Gastroesophageal sphincter (tissue), 4 donors: Measurements from ENCODE around the gene DNAH10. TPM values are rescaled to one million over a fixed set of nuclear protein-coding genes. Genes with fewer than 3 reads are reported as not detected.
A peak's percentile ranks its signal among the peaks of the same experiment; 100 is the strongest.

Experiments
- ATAC-seq: fragments of 150-250 bp; one replicate; pipeline ENCODE4 v1.9.1; 2016; ENCODE audit warnings: mild to moderate bottlenecking, moderate library complexity
- H3K27ac ChIP-seq, 4 donors: fragments of 200-600 bp; sonication (generic) in 3 of 4; 1 replicate in 3 of 4; 2 replicates in 1 of 4; pipeline ENCODE4 v1.5.1; 2016 to 2019
- H3K27me3 ChIP-seq: fragments of 200-600 bp; sonication (generic); one replicate; pipeline ENCODE4 v1.5.1; 2019
- H3K36me3 ChIP-seq, 2 donors: fragments of 200-600 bp; sonication (generic); one replicate each; pipeline ENCODE4 v1.5.1; 2019; ENCODE audit warnings: control low read depth in 1 of 2
- H3K4me1 ChIP-seq, 3 donors: fragments of 200-600 bp; sonication (generic); 1 replicate in 2 of 3; 2 replicates in 1 of 3; pipeline ENCODE4 v1.5.1; 2016 to 2019; ENCODE audit warnings: control low read depth in 2 of 3
- H3K4me3 ChIP-seq, 2 donors: fragments of 200-600 bp; sonication (generic); one replicate each; pipeline ENCODE4 v1.5.1; 2019; ENCODE audit warnings: mild to moderate bottlenecking in 1 of 2, moderate library complexity in 1 of 2
- H3K9me3 ChIP-seq, 3 donors: fragments of 200-600 bp; sonication (generic); one replicate each; pipeline ENCODE4 v1.5.1; 2017 to 2019; ENCODE audit warnings: control low read depth in 2 of 3
- EP300 ChIP-seq: sonication (generic); formaldehyde crosslinking; IDR thresholded peaks from one replicate; pipeline ENCODE4 v1.6.1; 2017; ENCODE audit warnings: antibody characterized with exemption, mild to moderate bottlenecking
- POLR2A ChIP-seq, 2 donors: fragments of 450-650 bp; IDR thresholded peaks; one replicate each; pipeline ENCODE4 v1.6.1; 2017; ENCODE audit warnings: antibody characterized with exemption in 2 of 2, mild to moderate bottlenecking in 2 of 2, moderate library complexity in 1 of 2
- POLR2AphosphoS5 ChIP-seq: sonication (generic); formaldehyde crosslinking; IDR thresholded peaks from one replicate; pipeline ENCODE4 v1.6.1; 2017; ENCODE audit warnings: antibody characterized with exemption
- WGBS, 2 donors: methylation state at CpG; one replicate each; pipeline ENCODE4 v1.1.5; 2018; ENCODE audit warnings: low coverage in 1 of 2; 5-methylcytosine and 5-hydroxymethylcytosine counted together
- total RNA-seq, 4 donors: library from RNA; depleted of rRNA; stranded (reverse); fragments of >200 nt; gene quantifications; one replicate each; pipeline ENCODE4 v1.1.0, GENCODE V29; 2016
- TF ChIP-seq, protein P1 (sequence below), 4 experiments: fragments of 200-600 bp in 2 of 4; fragments of 450-650 bp in 2 of 4; sonication (generic) in 1 of 4; IDR thresholded peaks; one replicate each; pipeline ENCODE4 v1.5.1; 2017 to 2019; ENCODE audit warnings: antibody characterized with exemption in 4 of 4, mild to moderate bottlenecking in 2 of 4, moderate library complexity in 2 of 4

Gene DNAH10
- total RNA-seq, 4 donors from 2014 or later, result not detected

DNA sequence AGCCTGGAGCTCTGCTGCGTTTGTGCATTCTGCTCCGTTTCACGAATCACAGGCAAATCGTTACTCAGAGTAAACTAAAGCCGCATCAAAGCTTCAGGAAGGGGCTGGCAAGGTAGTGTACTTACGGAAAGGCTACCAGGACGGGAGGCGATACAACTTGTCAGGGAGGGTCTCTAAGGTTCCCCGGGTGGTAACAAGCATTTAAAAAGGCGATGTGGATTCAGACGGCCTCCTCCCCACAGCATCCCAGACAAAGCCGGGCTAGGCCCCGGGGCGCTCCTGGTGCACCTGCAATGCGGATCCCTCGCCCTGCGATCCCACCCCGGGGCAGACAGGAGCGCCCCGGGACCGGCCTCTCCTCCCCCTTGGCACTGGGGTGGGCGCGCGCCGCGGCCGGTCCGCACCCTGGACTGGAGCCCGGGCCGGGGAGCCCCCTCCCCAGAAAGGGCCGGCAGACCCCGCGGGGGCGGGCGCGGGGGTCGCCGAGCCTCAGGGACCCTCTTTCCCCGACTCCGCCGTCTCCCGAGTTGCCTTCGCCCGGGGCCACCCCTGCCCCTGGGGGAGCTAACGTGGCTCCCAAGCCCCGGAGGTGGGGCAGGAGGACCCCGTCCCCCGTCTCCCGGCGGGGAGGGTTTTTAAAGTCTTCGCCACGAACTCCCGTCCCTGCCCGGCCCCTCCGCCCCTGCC, 209.8 kb downstream of the DNAH10 start:
- ATAC-seq, result no peak
- Histone ChIP-seq H3K27me3 (no peaks in the 10 kb centered on the region), H3K4me1 (peaks cover 0 to 62% (median 6%) of the 10 kb centered on the region in 3 donors), H3K27ac (peak overlapping the region; percentile 93 to 98 (median 96)), H3K4me3 (peak overlapping the region; percentile 97 to 99), H3K36me3 (peaks cover 0 to 9% of the 10 kb centered on the region in 2 donors), H3K9me3 (no peaks in the 10 kb centered on the region)
- peak; percentile 13 for TF ChIP-seq POLR2AphosphoS5
- TF ChIP-seq, protein P1, sequence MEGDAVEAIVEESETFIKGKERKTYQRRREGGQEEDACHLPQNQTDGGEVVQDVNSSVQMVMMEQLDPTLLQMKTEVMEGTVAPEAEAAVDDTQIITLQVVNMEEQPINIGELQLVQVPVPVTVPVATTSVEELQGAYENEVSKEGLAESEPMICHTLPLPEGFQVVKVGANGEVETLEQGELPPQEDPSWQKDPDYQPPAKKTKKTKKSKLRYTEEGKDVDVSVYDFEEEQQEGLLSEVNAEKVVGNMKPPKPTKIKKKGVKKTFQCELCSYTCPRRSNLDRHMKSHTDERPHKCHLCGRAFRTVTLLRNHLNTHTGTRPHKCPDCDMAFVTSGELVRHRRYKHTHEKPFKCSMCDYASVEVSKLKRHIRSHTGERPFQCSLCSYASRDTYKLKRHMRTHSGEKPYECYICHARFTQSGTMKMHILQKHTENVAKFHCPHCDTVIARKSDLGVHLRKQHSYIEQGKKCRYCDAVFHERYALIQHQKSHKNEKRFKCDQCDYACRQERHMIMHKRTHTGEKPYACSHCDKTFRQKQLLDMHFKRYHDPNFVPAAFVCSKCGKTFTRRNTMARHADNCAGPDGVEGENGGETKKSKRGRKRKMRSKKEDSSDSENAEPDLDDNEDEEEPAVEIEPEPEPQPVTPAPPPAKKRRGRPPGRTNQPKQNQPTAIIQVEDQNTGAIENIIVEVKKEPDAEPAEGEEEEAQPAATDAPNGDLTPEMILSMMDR (IDR thresholded peaks at IDR 0.05), result no peak
- peak in 1 of 2 donors; percentile 19 for TF ChIP-seq POLR2A (IDR thresholded peaks at IDR 0.05)
- 0% methylated on average over 5 to 10 of the region's 55 CpGs for WGBS, 2 donors

DNA sequence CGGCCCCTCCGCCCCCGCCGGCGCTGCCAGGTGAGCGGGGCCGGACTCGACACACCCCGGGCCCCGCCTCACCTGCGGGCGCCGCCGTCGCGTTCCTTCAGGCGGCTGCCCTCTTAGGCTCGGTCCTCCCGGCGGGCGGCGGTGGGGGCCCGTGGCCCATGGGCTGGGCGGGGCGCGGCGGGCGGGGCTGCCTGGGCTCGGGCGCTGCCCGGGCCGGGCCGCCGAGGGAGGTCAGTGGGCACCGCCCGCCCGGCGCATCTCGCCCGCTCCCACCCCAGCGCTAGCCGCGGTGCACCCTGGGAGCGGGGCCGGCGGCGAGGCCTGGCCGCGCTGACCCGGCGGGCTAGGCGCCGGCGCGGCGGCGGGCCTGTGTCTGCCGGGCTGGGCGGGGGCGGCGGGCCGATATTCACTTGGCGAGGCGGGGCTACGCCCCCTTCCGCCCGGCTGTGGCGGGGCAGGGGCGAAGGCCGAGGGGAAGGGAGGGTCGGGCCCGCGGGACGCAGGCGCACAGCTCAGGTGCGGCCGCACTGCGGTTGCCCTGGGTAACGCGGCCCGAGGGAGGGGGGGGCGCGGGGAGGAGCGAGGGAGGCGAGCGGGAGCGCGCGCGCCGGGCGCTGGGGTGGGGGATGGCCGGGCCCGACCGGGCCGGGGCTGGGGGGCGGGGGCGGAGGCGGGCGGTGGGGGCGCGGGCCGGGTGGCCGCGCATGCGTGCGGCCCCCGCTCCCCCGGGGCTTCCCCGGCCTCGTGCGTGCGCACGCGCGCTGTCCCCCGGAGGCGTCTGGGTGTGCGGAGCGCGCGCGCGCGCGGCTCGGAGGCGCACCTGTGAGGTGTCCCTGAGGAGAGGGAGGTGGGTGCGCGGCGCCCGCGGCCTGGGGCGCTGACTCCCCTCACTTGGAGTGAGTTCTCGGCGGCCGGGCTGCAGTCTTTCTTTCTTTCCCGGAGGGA, 210.6 kb downstream of the DNAH10 start, which contains the start of the genes CCDC92 and ZNF664:
Gene CCDC92 (minus strand): TSS at position 375 of the 945 bp plus-strand sequence. CDS start 28,526 bp downstream, outside the sequence.
Gene ZNF664 (plus strand): TSS at position 759 of the 945 bp plus-strand sequence. CDS start 38,930 bp downstream, outside the sequence.
- peaks cover 0 to 62% (median 6%) of the 10 kb centered on the region in 3 donors for H3K4me1 ChIP-seq
- H3K36me3 ChIP-seq, result peaks cover 0 to 17% of the 10 kb centered on the region in 2 donors
- no CpG with 5 or more reads among the region's 138 CpGs for WGBS, 2 donors
- TF ChIP-seq POLR2A (IDR thresholded peaks at IDR 0.05) (peak; percentile 18 to 84), EP300 (no peak), POLR2AphosphoS5 (peak; percentile 25)
- TF ChIP-seq, protein P1 (IDR thresholded peaks at IDR 0.05), result peak in 3 of 4 experiments; percentile 12 to 38 (median 33)
- peak within 1 kb of the TSS; percentile 97 to 99 for H3K4me3 ChIP-seq
- no peaks in the 10 kb centered on the region for H3K27me3 ChIP-seq
- peak; percentile 92 for ATAC-seq
- H3K9me3 ChIP-seq, result no peaks in the 10 kb centered on the region
- peak within 1 kb of the TSS; percentile 93 to 98 (median 96) for H3K27ac ChIP-seq

DNA sequence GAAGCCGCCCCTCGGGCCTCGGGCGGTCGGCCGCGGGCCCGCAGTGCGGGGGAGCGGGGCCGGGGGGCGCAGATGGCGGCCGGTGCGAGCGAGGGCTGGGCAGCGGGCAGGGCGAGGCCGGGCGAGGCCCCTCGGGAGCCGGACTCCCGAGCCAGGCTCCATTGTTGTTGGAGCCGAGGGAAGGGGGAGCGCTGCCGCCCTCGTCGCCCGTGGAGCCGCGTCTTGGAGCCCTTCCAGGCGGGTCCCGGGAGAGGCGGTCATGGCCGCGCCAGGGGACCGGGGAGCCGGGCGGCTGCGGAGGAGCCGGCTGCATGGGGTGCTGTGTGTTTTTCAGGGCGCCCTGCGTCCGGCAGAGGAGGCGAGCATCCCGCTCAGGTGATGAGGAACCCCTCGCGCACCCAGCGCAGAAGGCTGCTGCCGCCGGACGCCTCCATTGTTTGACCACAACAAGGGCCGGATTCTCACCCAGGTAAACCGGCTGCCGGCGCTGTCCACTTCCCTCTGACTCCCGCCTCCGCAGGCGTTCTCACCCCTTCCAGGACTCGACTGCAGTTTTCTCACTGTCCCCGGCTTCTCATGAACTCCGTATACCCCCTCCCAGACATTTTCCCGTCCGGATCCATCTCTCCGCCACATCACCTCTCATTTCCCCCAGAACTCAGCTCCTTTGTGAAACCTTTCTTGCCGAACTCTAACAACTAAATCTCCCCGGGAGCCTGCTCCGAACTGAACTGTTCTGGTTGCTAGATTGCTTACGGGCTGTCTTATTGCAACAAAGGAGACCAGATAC, 211.6 kb downstream of the DNAH10 start:
- no peak for ATAC-seq
- Histone ChIP-seq H3K4me3 (peak overlapping the region; percentile 97 to 99), H3K4me1 (peaks cover 0 to 53% (median 6%) of the 10 kb centered on the region in 3 donors), H3K9me3 (no peaks in the 10 kb centered on the region), H3K27ac (peak overlapping the region; percentile 44 to 98 (median 95)), H3K36me3 (peaks cover 0 to 17% of the 10 kb centered on the region in 2 donors), H3K27me3 (no peaks in the 10 kb centered on the region)
- WGBS, 2 donors, result 5 to 10% methylated on average over 15 to 27 of the region's 69 CpGs
- TF ChIP-seq POLR2AphosphoS5, result no peak
- TF ChIP-seq EP300, result no peak
- TF ChIP-seq, protein P1 (IDR thresholded peaks at IDR 0.05), result no peak
- TF ChIP-seq POLR2A (IDR thresholded peaks at IDR 0.05), result no peak

DNA sequence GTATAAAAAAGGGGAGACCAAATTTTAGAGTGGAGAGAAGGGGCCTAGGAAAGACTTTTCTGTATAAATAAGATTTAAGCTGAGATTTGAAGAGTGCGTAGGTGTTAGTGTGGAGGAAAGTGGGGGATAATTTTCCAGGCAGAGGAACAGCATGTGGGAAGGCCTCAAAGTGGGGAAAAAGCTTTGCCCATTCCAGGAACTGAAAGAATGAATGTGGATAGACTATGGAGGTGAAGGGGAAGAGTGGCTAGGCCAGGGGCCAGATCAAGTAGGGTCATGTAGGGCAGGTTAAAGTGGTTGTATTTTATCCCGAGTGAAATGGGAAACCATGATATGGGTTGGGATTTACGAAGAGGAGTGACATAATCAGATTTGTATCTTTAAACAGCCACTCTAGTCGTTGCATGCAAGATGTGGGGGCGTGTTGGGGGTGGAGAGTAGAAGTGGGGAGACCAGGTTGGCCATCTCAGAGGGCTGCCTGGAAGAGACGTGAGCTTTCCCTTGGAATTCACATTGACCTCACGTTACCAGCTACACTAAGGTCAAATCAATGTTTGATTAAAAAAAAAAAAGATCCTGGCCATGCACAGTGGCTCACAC, 214.2 kb downstream of the DNAH10 start:
- Histone ChIP-seq H3K9me3 (no peaks in the 10 kb centered on the region), H3K4me3 (no peak overlapping the region), H3K27me3 (no peaks in the 10 kb centered on the region), H3K27ac (no peak overlapping the region), H3K4me1 (peaks cover 0 to 28% (median 6%) of the 10 kb centered on the region in 3 donors), H3K36me3 (peaks cover 0 to 17% of the 10 kb centered on the region in 2 donors)
- TF ChIP-seq EP300 (no peak), POLR2A (IDR thresholded peaks at IDR 0.05) (no peak), POLR2AphosphoS5 (no peak)
- TF ChIP-seq, protein P1 (IDR thresholded peaks at IDR 0.05), result no peak
- no peak for ATAC-seq
- 83 to 84% methylated on average over 7 of the region's 7 CpGs for WGBS, 2 donors
